Measurements from ENCODE around the gene LETM1.

DNA sequence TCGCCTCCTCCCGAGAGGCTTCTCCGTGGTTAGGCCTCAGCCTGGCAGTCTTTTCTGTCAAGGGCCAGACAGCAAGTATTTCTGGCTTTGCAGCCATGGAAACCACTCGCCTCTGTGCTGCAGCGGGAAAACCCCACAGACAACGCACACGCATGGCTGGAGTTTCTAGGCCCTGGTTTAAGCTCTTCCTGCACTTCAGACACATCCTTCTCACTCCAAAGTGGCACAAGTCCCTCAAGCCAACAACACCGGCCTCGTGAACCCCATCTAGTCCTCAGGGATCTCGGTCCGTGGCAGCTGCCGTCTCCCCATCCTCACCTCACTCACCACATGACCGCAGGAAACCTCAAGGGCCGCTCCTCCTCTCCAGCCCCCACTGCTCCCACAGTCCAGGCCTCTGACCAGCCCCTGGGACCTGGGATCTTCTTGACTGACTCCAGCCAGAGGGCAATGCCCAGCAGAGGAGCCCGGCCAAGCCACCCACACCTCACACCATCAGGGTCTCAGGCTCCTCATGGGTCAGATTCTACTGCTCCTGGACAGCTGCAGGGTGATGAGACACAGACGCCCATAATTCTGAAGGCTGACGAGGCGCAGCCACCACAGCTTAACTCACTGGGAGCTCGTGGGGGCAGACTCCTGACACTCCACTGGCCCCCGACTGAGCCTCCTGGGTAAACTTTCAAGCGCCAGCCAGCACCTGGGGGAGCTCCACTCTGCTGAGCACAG is 21.7 kb downstream of the LETM1 start:
- TF ChIP-seq, protein P1, sequence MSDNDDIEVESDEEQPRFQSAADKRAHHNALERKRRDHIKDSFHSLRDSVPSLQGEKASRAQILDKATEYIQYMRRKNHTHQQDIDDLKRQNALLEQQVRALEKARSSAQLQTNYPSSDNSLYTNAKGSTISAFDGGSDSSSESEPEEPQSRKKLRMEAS (IDR thresholded peaks at IDR 0.05) = no peak
- TF ChIP-seq JUND (IDR thresholded peaks at IDR 0.05; ENCODE audit: low read length) (no peak), TAF1 (IDR thresholded peaks at IDR 0.05; ENCODE audit: low read depth, low read length) (no peak), EP300 (IDR thresholded peaks at IDR 0.05; ENCODE audit: borderline replicate concordance in 1 of 2, low read depth in 2 of 2, low read length in 2 of 2) (no peak), POLR2A (IDR thresholded peaks at IDR 0.05; ENCODE audit: control extremely low read depth in 1 of 2, low read depth in 2 of 2, low read length in 2 of 2) (no peak), CBX8 (IDR thresholded peaks at IDR 0.05; ENCODE audit: borderline replicate concordance, low read depth, low read length) (no peak), SRF (IDR thresholded peaks at IDR 0.05; ENCODE audit: low read depth, low read length) (no peak), RFX5 (IDR thresholded peaks at IDR 0.05; ENCODE audit: borderline replicate concordance, low read depth, low read length) (no peak), CREB1 (IDR thresholded peaks at IDR 0.05) (no peak)
- TF ChIP-seq, protein P2, sequence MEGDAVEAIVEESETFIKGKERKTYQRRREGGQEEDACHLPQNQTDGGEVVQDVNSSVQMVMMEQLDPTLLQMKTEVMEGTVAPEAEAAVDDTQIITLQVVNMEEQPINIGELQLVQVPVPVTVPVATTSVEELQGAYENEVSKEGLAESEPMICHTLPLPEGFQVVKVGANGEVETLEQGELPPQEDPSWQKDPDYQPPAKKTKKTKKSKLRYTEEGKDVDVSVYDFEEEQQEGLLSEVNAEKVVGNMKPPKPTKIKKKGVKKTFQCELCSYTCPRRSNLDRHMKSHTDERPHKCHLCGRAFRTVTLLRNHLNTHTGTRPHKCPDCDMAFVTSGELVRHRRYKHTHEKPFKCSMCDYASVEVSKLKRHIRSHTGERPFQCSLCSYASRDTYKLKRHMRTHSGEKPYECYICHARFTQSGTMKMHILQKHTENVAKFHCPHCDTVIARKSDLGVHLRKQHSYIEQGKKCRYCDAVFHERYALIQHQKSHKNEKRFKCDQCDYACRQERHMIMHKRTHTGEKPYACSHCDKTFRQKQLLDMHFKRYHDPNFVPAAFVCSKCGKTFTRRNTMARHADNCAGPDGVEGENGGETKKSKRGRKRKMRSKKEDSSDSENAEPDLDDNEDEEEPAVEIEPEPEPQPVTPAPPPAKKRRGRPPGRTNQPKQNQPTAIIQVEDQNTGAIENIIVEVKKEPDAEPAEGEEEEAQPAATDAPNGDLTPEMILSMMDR (IDR thresholded peaks at IDR 0.05; ENCODE audit: control extremely low read depth in 1 of 3, insufficient read depth in 1 of 3, low read depth in 1 of 3, low read length in 3 of 3) = no peak
